Activated CD4-positive, alpha-beta T cell treated with anti-CD3 and anti-CD28 coated beads, Interleukin-2, amount 10 ng/mL, durations not matched to agents 7 days and 5 days (primary cell): ENCODE results near the gene DENND1A. TPM values are rescaled to one million over a fixed set of nuclear protein-coding genes. Genes with fewer than 3 reads are reported as not detected.
"Not testable (repeated sequence)": the region's sequence is repeated elsewhere in the genome, so short reads cannot be mapped to it uniquely, and the experiment has no call there.

Experiments
- CTCF ChIA-PET: fragments of 350-600 bp; sonication (Branson Sonifier 250); formaldehyde crosslinking; loops from one replicate; lab custom pipeline; 2021; ENCODE audit warnings: antibody characterized with exemption; lab: Charles Lee
- POLR2A ChIA-PET: fragments of 350-600 bp; sonication (Branson Sonifier 250); formaldehyde crosslinking; loops from one replicate; lab custom pipeline; 2021; ENCODE audit warnings: antibody characterized with exemption; lab: Charles Lee
- DNase-seq: peaks from one replicate; pipeline ENCODE4 v3.0.0-alpha.2; 2020
- H3K27ac Mint-ChIP-seq: one replicate; pipeline ENCODE4 v1.8.0; 2021; ENCODE audit warnings: mild to moderate bottlenecking, moderate library complexity, mixed read lengths
- H3K27me3 Mint-ChIP-seq: one replicate; pipeline ENCODE4 v1.8.0; 2021; ENCODE audit warnings: mixed read lengths
- H3K36me3 Mint-ChIP-seq: one replicate; pipeline ENCODE4 v1.8.0; 2021; ENCODE audit warnings: low read depth, mixed read lengths
- H3K4me1 Mint-ChIP-seq: one replicate; pipeline ENCODE4 v1.8.0; 2021; ENCODE audit warnings: mixed read lengths
- H3K4me3 Mint-ChIP-seq: one replicate; pipeline ENCODE4 v1.8.0; 2021; ENCODE audit warnings: mild to moderate bottlenecking, moderate library complexity, mixed read lengths
- H3K9me3 Mint-ChIP-seq: one replicate; pipeline ENCODE4 v1.8.0; 2021; ENCODE audit warnings: mixed read lengths
- total RNA-seq, 2 experiments: library from RNA; stranded (reverse); gene quantifications; one replicate each; pipeline ENCODE4 v1.2.3, GENCODE V29; 2021

The DENND1A gene
- total RNA-seq, 2 experiments from 2014 or later = 15.5 to 21.2 TPM

DNA sequence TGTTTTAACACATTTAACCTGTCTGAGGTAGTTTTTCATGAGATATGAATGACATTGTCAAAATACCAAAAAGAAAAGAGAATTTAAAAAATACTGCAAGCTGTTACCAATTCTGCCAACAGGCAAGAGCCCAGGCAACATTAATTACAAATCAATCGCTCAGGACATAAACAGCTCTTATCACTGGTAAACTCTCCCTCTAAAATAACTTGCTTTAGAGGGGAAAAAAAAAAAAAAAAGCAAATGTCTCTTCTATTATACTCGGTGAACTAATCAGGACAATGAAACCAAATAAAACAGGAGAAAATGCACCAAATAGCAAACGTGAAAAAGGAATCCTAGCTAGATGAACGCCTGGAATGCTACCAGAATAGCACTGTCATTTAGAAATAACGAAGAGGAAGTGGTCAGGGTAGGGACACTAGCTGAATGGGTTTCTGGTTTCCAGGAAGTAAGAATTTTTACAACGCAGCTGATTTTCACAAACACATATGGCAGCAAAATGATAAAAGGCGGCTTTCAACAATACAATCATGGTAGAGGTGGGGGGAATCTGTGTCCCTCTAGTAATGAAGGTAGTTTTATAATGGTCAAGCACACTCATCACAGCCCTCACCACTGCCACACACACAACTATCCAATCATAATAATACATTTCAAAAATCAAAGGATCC lies 94.9 kb downstream of the DENND1A start:
- ChIA-PET CTCF (interaction anchor here (0.6 to 0.7 kb wide), 2 partner anchors 44 to 67 kb away, joined by 3 read pairs; no protein-coding TSS in a partner anchor), POLR2A (no interaction called here)
- Mint-ChIP-seq H3K36me3 (peaks cover 9% of the 10 kb centered on the region), H3K4me3 (no peak overlapping the region), H3K27me3 (no peaks in the 10 kb centered on the region), H3K27ac (no peak overlapping the region), H3K4me1 (peaks cover 18% of the 10 kb centered on the region), H3K9me3 (peaks cover 15% of the 10 kb centered on the region)
- no peak for DNase-seq

- Mint-ChIP-seq H3K27me3 (no peaks in the 10 kb centered on the region), H3K4me3 (no peak overlapping the region), H3K4me1 (peaks cover 18% of the 10 kb centered on the region), H3K9me3 (peaks cover 20% of the 10 kb centered on the region), H3K27ac (no peak overlapping the region), H3K36me3 (peaks cover 13% of the 10 kb centered on the region)
- no peak for DNase-seq
- CTCF ChIA-PET = interaction anchor here (0.6 kb wide), 1 partner anchor 593 kb away, joined by 3 read pairs; no protein-coding TSS in a partner anchor
- POLR2A ChIA-PET = no interaction called here
Measured at GRCh38 chr9:123834218-123834888, 95.6 kb downstream of the DENND1A start.

DNA sequence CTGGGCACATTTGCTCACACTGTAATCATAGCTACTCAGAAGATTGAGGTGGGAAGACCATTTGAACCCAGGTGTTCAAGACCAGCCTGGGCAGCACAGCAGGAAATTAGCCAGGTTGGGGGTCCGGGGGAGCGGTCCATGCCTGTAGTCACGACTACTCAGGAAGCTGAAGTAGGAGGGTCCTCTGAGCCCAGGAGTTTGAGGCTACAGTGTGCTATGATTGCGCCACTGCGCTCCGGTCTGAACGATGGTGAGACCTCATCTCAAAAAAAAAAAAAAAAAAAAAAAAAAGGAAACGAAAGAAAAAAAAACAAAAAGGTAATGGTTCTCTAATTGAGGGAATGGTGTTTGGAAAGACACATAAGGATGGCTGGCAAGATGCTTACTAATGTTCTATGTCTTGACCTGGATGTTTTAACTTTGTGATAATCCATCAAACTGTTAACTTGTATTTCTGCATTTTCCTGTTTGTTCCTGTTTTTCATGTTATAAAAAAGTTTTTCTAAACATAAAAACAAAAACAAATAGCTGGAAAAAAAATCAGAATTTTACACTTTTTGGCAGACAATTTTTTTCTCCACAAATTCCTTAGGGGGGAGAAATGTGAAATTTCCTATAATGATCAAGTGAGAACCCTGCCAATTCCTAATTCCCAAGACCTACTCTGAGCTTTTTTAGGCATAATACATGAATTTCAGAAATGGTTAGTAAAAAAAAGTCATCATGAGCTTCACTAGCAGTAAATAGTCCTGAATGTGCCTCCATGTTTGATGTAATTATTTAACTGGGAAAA lies 96.9 kb downstream of the DENND1A start:
- peaks cover 18% of the 10 kb centered on the region for H3K4me1 Mint-ChIP-seq
- H3K27ac Mint-ChIP-seq = no peak overlapping the region
- DNase-seq = no peak
- CTCF ChIA-PET = interaction anchor here (0.6 kb wide), 1 partner anchor 270 kb away, joined by 4 read pairs; no protein-coding TSS in a partner anchor
- POLR2A ChIA-PET = no interaction called here
- peaks cover 24% of the 10 kb centered on the region for H3K36me3 Mint-ChIP-seq
- H3K4me3 Mint-ChIP-seq = no peak overlapping the region
- H3K27me3 Mint-ChIP-seq = no peaks in the 10 kb centered on the region
- peaks cover 32% of the 10 kb centered on the region for H3K9me3 Mint-ChIP-seq

DNA sequence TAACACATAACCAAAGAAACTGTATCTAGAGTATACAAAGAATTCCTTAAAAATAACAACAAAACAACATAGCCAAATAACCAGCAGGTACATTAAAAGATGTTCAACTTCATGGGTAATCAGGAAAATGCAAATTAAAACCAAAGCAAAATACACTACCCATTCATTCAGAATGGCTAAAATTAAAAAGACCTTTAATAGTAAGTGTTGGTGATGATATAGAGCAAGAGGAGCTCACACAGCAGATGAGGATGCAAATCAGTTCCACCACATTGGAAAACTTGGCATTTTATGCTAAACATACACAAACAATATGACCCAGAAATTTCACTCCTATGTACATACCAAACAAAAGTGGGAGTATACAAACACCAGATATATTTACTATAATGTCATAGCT lies 97.8 kb downstream of the DENND1A start:
- DNase-seq = no peak
- CTCF ChIA-PET = no interaction called here
- Mint-ChIP-seq H3K27ac (no peak overlapping the region), H3K27me3 (no peaks in the 10 kb centered on the region), H3K9me3 (peaks cover 40% of the 10 kb centered on the region), H3K36me3 (peaks cover 31% of the 10 kb centered on the region), H3K4me1 (peaks cover 18% of the 10 kb centered on the region), H3K4me3 (no peak overlapping the region)
- POLR2A ChIA-PET = no interaction called here

- DNase-seq = no peak
- no peak overlapping the region for H3K27ac Mint-ChIP-seq
- H3K4me1 Mint-ChIP-seq = no peaks in the 10 kb centered on the region
- H3K27me3 Mint-ChIP-seq = no peaks in the 10 kb centered on the region
- H3K9me3 Mint-ChIP-seq = peaks cover 41% of the 10 kb centered on the region
- H3K4me3 Mint-ChIP-seq = no peak overlapping the region
- CTCF ChIA-PET = no interaction called here
- peaks cover 27% of the 10 kb centered on the region for H3K36me3 Mint-ChIP-seq
- POLR2A ChIA-PET = no interaction called here
Measured at GRCh38 chr9:123828449-123828848, 101.5 kb downstream of the DENND1A start.

GRCh38 chr9:123825342-123826060 lies 104.4 kb downstream of the DENND1A start:
- Mint-ChIP-seq H3K4me3 (no peak overlapping the region), H3K4me1 (no peaks in the 10 kb centered on the region)
- POLR2A ChIA-PET = no interaction called here

DNA sequence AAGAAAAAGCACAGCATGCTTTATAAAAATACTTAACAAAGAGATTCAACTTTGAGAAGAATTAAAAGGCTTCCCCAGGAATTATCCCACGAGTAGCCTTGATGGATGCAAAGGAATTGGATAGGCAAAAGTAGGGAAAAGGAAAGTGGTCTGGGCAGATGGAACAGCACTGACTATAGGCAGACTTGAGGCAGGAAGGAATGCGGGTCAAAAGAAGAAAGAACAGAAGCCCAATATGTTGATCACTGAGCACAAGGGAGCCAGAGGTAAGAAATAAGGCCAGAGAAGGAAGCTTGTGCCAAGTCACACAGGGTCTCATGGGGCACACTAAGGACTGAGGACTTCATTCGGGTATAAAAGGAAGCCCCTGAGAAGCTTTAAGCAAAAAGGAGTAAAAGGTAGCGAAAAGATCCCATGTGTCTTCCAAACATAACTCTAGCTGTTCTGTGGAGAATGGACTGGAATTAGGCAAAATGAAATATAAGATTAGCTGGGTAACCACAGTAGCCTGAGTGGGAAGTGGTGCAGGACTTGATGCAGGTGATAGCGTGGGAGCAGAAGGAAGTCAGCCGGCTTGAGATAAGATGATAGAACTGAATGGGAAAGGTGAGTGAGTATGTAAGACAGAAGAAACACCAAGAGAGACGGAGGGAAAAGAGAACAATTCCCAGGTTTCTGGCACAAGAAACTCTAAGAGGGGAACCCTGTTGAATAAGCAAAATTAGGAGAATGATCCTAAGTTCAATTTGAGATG lies 106.6 kb downstream of the DENND1A start:
- Mint-ChIP-seq H3K27ac (no peak overlapping the region), H3K36me3 (peaks cover 11% of the 10 kb centered on the region), H3K27me3 (no peaks in the 10 kb centered on the region), H3K9me3 (peaks cover 14% of the 10 kb centered on the region), H3K4me1 (no peaks in the 10 kb centered on the region), H3K4me3 (no peak overlapping the region)
- CTCF ChIA-PET = no interaction called here
- DNase-seq = no peak
- POLR2A ChIA-PET = no interaction called here

More at GRCh38 chr9:123825342-123826060, 104.4 kb downstream of the DENND1A start:
- Mint-ChIP-seq H3K27me3 (no peaks in the 10 kb centered on the region), H3K27ac (no peak overlapping the region), H3K9me3 (peaks cover 31% of the 10 kb centered on the region), H3K36me3 (peaks cover 22% of the 10 kb centered on the region)
- CTCF ChIA-PET = no interaction called here
- DNase-seq = no peak

DNA sequence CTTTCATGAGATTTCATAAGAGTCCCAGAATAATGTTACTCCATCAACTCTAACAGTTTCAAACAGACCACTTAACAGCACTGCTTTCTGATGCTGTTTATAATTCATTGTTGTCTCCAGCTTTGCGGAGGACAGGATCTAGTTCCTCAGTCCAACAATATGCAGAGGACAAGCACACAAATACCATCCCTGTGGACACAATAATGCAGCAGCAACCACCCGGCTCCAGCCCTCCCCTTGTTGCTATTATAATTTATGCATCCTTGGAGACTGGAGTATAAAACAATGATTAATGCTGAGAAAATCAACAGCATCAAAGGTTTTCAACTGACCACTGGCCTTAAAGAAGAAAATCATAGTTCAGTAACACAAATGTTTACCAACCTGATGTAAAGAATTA lies 108.3 kb downstream of the DENND1A start:
- ChIA-PET POLR2A (no interaction called here), CTCF (interaction anchor here (0.7 to 1.4 kb wide), 2 partner anchors 13 to 111 kb away, joined by 3 to 5 read pairs; no protein-coding TSS in a partner anchor)
- Mint-ChIP-seq H3K4me3 (no peak overlapping the region), H3K27me3 (no peaks in the 10 kb centered on the region), H3K4me1 (no peaks in the 10 kb centered on the region), H3K27ac (no peak overlapping the region), H3K9me3 (peaks cover 4% of the 10 kb centered on the region), H3K36me3 (no peaks in the 10 kb centered on the region)
- no peak for DNase-seq

- Mint-ChIP-seq H3K27me3 (no peaks in the 10 kb centered on the region), H3K9me3 (no peaks in the 10 kb centered on the region), H3K27ac (no peak overlapping the region), H3K36me3 (no peaks in the 10 kb centered on the region), H3K4me3 (no peak overlapping the region), H3K4me1 (no peaks in the 10 kb centered on the region)
- ChIA-PET POLR2A (no interaction called here), CTCF (interaction anchor here (1.4 kb wide), 1 partner anchor 12 kb away, joined by 3 read pairs; no protein-coding TSS in a partner anchor)
- DNase-seq = no peak
Measured at GRCh38 chr9:123820139-123820538, 109.8 kb downstream of the DENND1A start.

DNA sequence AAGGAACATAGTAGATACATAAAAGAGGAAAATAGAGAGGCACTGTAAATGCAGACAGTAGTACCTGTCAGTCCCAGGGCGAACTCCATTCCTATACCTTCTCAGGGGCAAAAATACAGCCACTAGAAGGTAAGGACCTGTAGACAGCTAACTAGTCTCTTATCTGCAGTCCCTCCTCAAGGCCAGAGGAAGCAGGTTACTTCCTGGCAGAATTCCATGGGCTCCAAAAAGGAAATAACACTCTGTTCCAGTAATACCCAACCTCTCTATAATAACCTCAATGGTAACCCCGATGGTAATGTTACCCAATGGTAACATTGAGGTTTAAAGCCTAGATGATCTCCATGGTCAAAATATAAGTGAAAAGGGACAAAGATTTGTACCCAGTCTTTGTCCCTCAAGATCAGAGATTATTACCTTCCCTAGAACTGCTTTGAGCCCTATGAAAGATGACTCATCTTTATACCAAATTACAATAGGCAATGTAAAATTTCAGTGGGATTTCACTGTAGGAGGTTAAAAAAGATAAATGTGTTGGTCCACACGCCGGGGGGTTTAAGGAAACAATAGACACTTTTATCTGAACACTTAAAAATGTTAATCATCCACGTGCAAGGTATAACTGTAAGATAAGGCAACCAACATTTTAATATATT lies 113.0 kb downstream of the DENND1A start:
- no peaks in the 10 kb centered on the region for H3K9me3 Mint-ChIP-seq
- H3K27me3 Mint-ChIP-seq = no peaks in the 10 kb centered on the region
- no peak overlapping the region for H3K4me3 Mint-ChIP-seq
- no peaks in the 10 kb centered on the region for H3K4me1 Mint-ChIP-seq
- ChIA-PET CTCF (no interaction called here), POLR2A (no interaction called here)
- no peak overlapping the region for H3K27ac Mint-ChIP-seq
- DNase-seq = no peak
- H3K36me3 Mint-ChIP-seq = no peaks in the 10 kb centered on the region

GRCh38 chr9:123815856-123816255 lies 114.1 kb downstream of the DENND1A start:
- H3K4me3 Mint-ChIP-seq, H3K27me3 Mint-ChIP-seq, DNase-seq, H3K9me3 Mint-ChIP-seq, CTCF ChIA-PET, H3K36me3 Mint-ChIP-seq, POLR2A ChIA-PET, H3K4me1 Mint-ChIP-seq, H3K27ac Mint-ChIP-seq: not testable (repeated sequence)
